ENCODE results near the gene DNAJB13. TPM values are rescaled to one million over a fixed set of nuclear protein-coding genes. Genes with fewer than 3 reads are reported as not detected.

The DNAJB13 gene
- total and polyA plus RNA-seq, 2 of the 4 experiments (the other 2 are of a cell fraction): 0.18 to 0.48 TPM

DNA sequence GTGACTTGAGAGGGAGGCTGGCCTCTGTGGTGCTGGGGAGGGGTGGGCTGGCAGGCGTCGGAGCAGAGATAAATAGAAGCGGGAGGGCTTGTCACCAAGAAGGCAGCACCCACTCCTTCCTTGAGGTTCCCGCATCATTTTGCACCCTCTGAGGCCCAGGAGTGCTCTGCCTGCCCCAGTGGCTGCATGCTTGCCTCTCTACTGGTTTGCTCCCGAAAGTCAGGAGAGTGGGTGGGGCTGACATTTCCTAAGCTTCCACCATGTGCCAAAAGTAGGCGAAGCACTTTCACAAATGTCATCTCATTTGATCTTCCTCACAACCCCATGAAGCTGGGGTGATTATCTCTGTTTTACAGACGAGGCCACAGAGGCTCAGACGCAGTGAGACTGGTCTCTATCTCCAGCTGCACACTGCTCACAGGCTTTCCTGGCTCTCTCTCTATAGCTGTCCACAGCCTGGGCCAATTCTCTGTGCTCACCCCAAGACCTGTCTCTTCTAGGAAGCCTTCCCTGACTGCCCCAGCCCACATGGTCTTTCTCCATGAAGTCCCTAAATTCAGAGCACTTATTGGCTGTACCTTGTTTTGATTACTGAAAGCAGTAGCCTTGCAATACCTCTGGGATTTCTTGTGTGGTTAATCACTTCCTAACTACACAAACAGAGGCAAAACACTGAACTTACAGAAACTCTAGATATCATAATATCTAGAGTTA is 60.7 kb downstream of the DNAJB13 start (continued):
- no peak for TF ChIP-seq CHD1 (IDR thresholded peaks at IDR 0.05; ENCODE audit: low read depth, low read length)

DNA sequence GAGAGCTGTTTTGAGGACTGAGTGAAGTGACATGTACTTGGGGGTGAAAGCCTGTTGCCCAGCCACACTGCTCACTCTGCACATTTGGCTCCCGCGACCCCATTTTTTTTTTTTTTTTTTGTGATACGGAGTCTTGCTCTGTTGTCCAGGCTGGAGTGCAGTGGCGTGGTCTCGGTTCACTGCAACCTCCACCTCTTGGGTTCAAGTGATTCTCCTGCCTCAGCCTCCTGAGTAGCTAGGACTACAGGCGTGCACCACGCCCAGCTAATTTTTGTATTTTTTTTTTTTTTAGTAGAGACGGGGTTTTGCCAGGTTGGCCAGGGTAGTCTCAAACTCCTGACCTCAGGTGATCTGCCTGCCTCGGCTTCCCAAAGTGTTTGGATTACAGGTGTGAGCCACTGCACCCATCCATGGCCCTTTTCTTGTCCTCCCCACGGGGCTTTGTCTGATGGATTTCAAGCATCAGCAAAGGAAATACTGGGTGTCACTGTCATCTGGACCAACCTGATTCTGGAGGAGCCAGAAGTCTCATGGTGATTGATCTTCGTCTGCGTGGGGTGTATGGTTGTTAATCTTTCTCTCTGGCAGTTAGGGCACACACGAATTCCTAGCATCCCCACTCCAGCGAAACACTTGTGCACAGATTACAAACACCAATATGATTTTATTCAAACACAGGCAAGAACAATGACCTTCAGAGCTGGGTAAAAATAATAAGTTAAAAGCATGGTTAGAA is 61.4 kb downstream of the DNAJB13 start:
- WGBS, 2 experiments (ENCODE audit: extremely low coverage in 2 of 2, insufficient read length in 1 of 2): 93% methylated on average over 2 of the region's 14 CpGs; no CpG with 5 or more reads in 1 of the 2 experiments
- Histone ChIP-seq H3K27ac (ENCODE audit: insufficient read depth, low read length) (no peak overlapping the region), H4K5ac (ENCODE audit: low read depth, low read length) (no peak overlapping the region), H2BK20ac (ENCODE audit: low read depth, low read length) (no peak overlapping the region), H3K36me3 (ENCODE audit: control insufficient read depth, insufficient read depth, low read length) (peaks cover 8% of the 10 kb centered on the region; the same call in 1 of the 2 replicates), H4K20me1 (ENCODE audit: insufficient read depth, low read length) (no peaks in the 10 kb centered on the region; the same call in 1 of the 2 replicates), H3K4me3 (ENCODE audit: insufficient read depth, low read depth, low read length) (no peak overlapping the region), H3K18ac (ENCODE audit: low read depth, low read length) (no peak overlapping the region), H2BK5ac (ENCODE audit: low read depth, low read length, poor library complexity, severe bottlenecking) (no peak overlapping the region), H3K9ac (ENCODE audit: low read depth, low read length) (no peak overlapping the region), H3K4ac (ENCODE audit: low read depth, low read length) (no peak overlapping the region), H3K14ac (replicated peaks; ENCODE audit: low read depth, low read length) (no peak overlapping the region; the same call in 1 of the 2 replicates), H3K9me3 (ENCODE audit: control insufficient read depth, insufficient read depth, low read length) (no peaks in the 10 kb centered on the region), H3K4me2 (ENCODE audit: low read depth, low read length) (no peak overlapping the region), H3K23ac (ENCODE audit: low read depth, low read length) (no peak overlapping the region), H3K56ac (ENCODE audit: extremely low read depth, insufficient read depth, low read length) (no peak overlapping the region), H3K27me3 (ENCODE audit: control insufficient read depth, insufficient read depth, low read length) (no peaks in the 10 kb centered on the region), H2BK15ac (ENCODE audit: low read depth, low read length) (no peak overlapping the region), H3K79me1 (ENCODE audit: low read depth in 1 of 2, low read length in 2 of 2) (no peaks in the 10 kb centered on the region), H2AK9ac (replicated peaks; ENCODE audit: low read depth, low read length, poor library complexity) (no peak overlapping the region), H4K8ac (ENCODE audit: low read depth in 2 of 2, low read length in 2 of 2) (no peak overlapping the region), H2BK120ac (ENCODE audit: low read depth, low read length) (no peak overlapping the region), H3K4me1 (ENCODE audit: control insufficient read depth, insufficient read depth, low read length) (no peaks in the 10 kb centered on the region; the same call in 1 of the 2 replicates), H3K9me1 (ENCODE audit: insufficient read depth, low read length) (0 out of 2 replicates have a peak, but pooled peaks cover 5% of the 10 kb centered on the region), H2AFZ (replicated peaks; ENCODE audit: low read length, poor library complexity) (no peak overlapping the region), H4K91ac (ENCODE audit: insufficient read depth, low read depth, low read length) (no peak overlapping the region), H2AK5ac (ENCODE audit: low read depth, low read length) (no peak overlapping the region)
- dilution Hi-C loops (cut with HindIII; ENCODE audit: low sequenced_read_pairs, unreplicated experiment) (no loop called here), intact Hi-C loops (cut with micrococcal nuclease) (no loop called here), in situ Hi-C loops (cut with MboI; ENCODE audit: low sequenced_read_pairs) (no loop called here)
- no TSS peak for BruUV-seq (replicated peaks)
- DNase-seq (no peak), ATAC-seq (ENCODE audit: low read depth) (no peak)
- ChIA-PET POLR2A (ENCODE audit: unreplicated experiment) (no interaction called here), CTCF (interaction anchor here (1.2 kb wide), 1 partner anchor 38 kb away, joined by 4 read pairs; no protein-coding TSS in a partner anchor)
- TF ChIP-seq SMC3 (IDR thresholded peaks at IDR 0.05; ENCODE audit: low read depth, low read length) (no peak), MAFK (IDR thresholded peaks at IDR 0.05; ENCODE audit: low read depth, low read length) (no peak), MXI1 (IDR thresholded peaks at IDR 0.05; ENCODE audit: borderline replicate concordance, low read depth, low read length) (no peak), CHD1 (IDR thresholded peaks at IDR 0.05; ENCODE audit: low read depth, low read length) (no peak), RAD21 (IDR thresholded peaks at IDR 0.05; ENCODE audit: low read length) (no peak), POLR2A (IDR thresholded peaks at IDR 0.05; ENCODE audit: low read depth, low read length) (no peak), CTCF (conservative IDR thresholded peaks at IDR 0.05; ENCODE audit: low read depth, low read length) (no peak), FOS (IDR thresholded peaks at IDR 0.05; ENCODE audit: low read depth, low read length) (no peak), MAZ (IDR thresholded peaks at IDR 0.05; ENCODE audit: borderline replicate concordance, low read depth, low read length) (no peak), RFX5 (IDR thresholded peaks at IDR 0.05; ENCODE audit: low read depth, low read length) (no peak), BHLHE40 (IDR thresholded peaks at IDR 0.05; ENCODE audit: low read depth, low read length) (no peak), NFE2L2 (IDR thresholded peaks at IDR 0.05; ENCODE audit: low read depth, low read length) (no peak)
- TF ChIP-seq, protein P1, sequence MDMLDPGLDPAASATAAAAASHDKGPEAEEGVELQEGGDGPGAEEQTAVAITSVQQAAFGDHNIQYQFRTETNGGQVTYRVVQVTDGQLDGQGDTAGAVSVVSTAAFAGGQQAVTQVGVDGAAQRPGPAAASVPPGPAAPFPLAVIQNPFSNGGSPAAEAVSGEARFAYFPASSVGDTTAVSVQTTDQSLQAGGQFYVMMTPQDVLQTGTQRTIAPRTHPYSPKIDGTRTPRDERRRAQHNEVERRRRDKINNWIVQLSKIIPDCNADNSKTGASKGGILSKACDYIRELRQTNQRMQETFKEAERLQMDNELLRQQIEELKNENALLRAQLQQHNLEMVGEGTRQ (IDR thresholded peaks at IDR 0.05; ENCODE audit: low read depth, low read length): no peak

Measured in IMR-90 (cell line).